CD14-positive monocyte (primary cell): Measurements from ENCODE around the gene MGAT4A. TPM values are rescaled to one million over a fixed set of nuclear protein-coding genes. Genes with fewer than 3 reads are reported as not detected.
"Not testable (repeated sequence)": the region's sequence is repeated elsewhere in the genome, so short reads cannot be mapped to it uniquely, and the experiment has no call there.

Source experiments
- DNase-seq, 3 donors: peaks; one replicate each; pipeline ENCODE4 v3.0.0-alpha.2; 2011 to 2022
- H2AFZ ChIP-seq: 2 replicates; pipeline ENCODE4 v1.6.0; 2012; ENCODE audit warnings: mild to moderate bottlenecking, low read depth, low read length, inconsistent platforms; ENCODE audit not compliant: insufficient read depth, poor library complexity, severe bottlenecking
- H3K27ac ChIP-seq, 2 donors: 1 replicate in 1 of 2; 2 replicates in 1 of 2; pipeline ENCODE4 v1.5.1; 2012 to 2013; ENCODE audit warnings: low read length in 2 of 2, control low read depth in 1 of 2, inconsistent platforms in 1 of 2, low read depth in 1 of 2, mild to moderate bottlenecking in 1 of 2
- H3K27me3 ChIP-seq, 2 donors: one replicate each; pipeline versions ENCODE4 v1.6.0 to v1.6.1; 2011 to 2013; ENCODE audit warnings: low read length in 2 of 2; ENCODE audit not compliant: control insufficient read depth in 2 of 2, insufficient read depth in 2 of 2
- H3K36me3 ChIP-seq, 2 donors: replicated peaks in 1 of 2; 1 replicate in 1 of 2; 2 replicates in 1 of 2; pipeline versions ENCODE4 v1.5.1 to v1.6.1; 2012 to 2013; ENCODE audit warnings: low read length in 2 of 2, control low read depth in 1 of 2, inconsistent platforms in 1 of 2, mild to moderate bottlenecking in 1 of 2; ENCODE audit not compliant: insufficient read depth in 2 of 2, control insufficient read depth in 1 of 2
- H3K4me1 ChIP-seq, 2 donors: 1 replicate in 1 of 2; 2 replicates in 1 of 2; pipeline versions ENCODE4 v1.5.1 to v1.6.1; 2012 to 2013; ENCODE audit warnings: low read length in 2 of 2, control low read depth in 1 of 2, inconsistent platforms in 1 of 2, mild to moderate bottlenecking in 1 of 2, moderate library complexity in 1 of 2; ENCODE audit not compliant: insufficient read depth in 2 of 2, control insufficient read depth in 1 of 2
- H3K4me2 ChIP-seq: replicated peaks from 2 replicates; pipeline ENCODE3; 2012; ENCODE audit warnings: low read length, moderate library complexity, mild to moderate bottlenecking; ENCODE audit not compliant: poor library complexity, severe bottlenecking; ENCODE audit errors: extremely low read depth
- H3K4me3 ChIP-seq, 3 experiments: fragments of 200-600 bp in 1 of 3; sonication (generic) in 1 of 3; replicated peaks in 1 of 3; 1 replicate in 2 of 3; 2 replicates in 1 of 3; pipeline ENCODE4 v1.5.1; 2011 to 2013; ENCODE audit warnings: low read length in 3 of 3, mild to moderate bottlenecking in 3 of 3, control low read depth in 2 of 3, low read depth in 2 of 3, inconsistent platforms in 1 of 3, moderate library complexity in 1 of 3
- H3K79me2 ChIP-seq: 2 replicates; pipeline ENCODE4 v1.6.0; 2012; ENCODE audit warnings: mild to moderate bottlenecking, control low read depth, inconsistent platforms, low read length, moderate library complexity; ENCODE audit not compliant: insufficient read depth
- H3K9ac ChIP-seq: 2 replicates; pipeline ENCODE4 v1.6.0; 2017; ENCODE audit warnings: low read length, mild to moderate bottlenecking; ENCODE audit not compliant: insufficient read depth, poor library complexity, severe bottlenecking
- H3K9me3 ChIP-seq, 2 donors: replicated peaks in 1 of 2; 1 replicate in 1 of 2; 2 replicates in 1 of 2; pipeline versions ENCODE4 v1.5.1 to v1.6.1; 2012 to 2013; ENCODE audit warnings: low read length in 2 of 2, control low read depth in 1 of 2; ENCODE audit not compliant: control insufficient read depth in 1 of 2, insufficient read depth in 1 of 2
- H4K20me1 ChIP-seq: 2 replicates; pipeline ENCODE4 v1.6.0; 2012; ENCODE audit warnings: mild to moderate bottlenecking, low read length, control low read depth, moderate library complexity; ENCODE audit not compliant: insufficient read depth
- H3K27ac Mint-ChIP-seq, 7 donors: one replicate each; pipeline ENCODE4 v1.8.0; 2020; ENCODE audit warnings: mild to moderate bottlenecking in 7 of 7, mixed read lengths in 7 of 7, moderate library complexity in 6 of 7, inconsistent platforms in 2 of 7
- H3K27me3 Mint-ChIP-seq, 3 donors: one replicate each; pipeline ENCODE4 v1.8.0; 2021 to 2022; ENCODE audit warnings: low read depth in 3 of 3, mild to moderate bottlenecking in 3 of 3, mixed read lengths in 3 of 3, moderate library complexity in 3 of 3, inconsistent platforms in 1 of 3
- H3K36me3 Mint-ChIP-seq, 2 donors: one replicate each; pipeline ENCODE4 v1.8.0; 2020; ENCODE audit warnings: mixed read lengths in 2 of 2, inconsistent platforms in 1 of 2, mild to moderate bottlenecking in 1 of 2
- H3K4me1 Mint-ChIP-seq: one replicate; pipeline ENCODE4 v1.8.0; 2020; ENCODE audit warnings: mild to moderate bottlenecking, mixed read lengths
- H3K4me3 Mint-ChIP-seq, 2 donors: one replicate each; pipeline ENCODE4 v1.8.0; 2020; ENCODE audit warnings: mild to moderate bottlenecking in 2 of 2, mixed read lengths in 2 of 2, moderate library complexity in 1 of 2
- H3K9me3 Mint-ChIP-seq, 7 donors: one replicate each; pipeline ENCODE4 v1.8.0; 2020 to 2022; ENCODE audit warnings: mixed read lengths in 7 of 7, mild to moderate bottlenecking in 6 of 7, moderate library complexity in 6 of 7, inconsistent platforms in 2 of 7
- CTCF ChIP-seq: fragments of 200-600 bp; IDR thresholded peaks from one replicate; pipeline ENCODE4 v1.8.0; 2022; ENCODE audit warnings: antibody characterized with exemption, mild to moderate bottlenecking
- WGBS: methylation state at CpG from one replicate; pipeline ENCODE4 v1.1.5; 2013; ENCODE audit warnings: missing lambda C conversion rate; ENCODE audit not compliant: insufficient coverage; 5-methylcytosine and 5-hydroxymethylcytosine counted together
- intact Hi-C, 2 donors: fragments of 100-400 bp; cut with micrococcal nuclease; formaldehyde crosslinking; loops; one replicate each; pipeline versions ENCODE4 v1.15.0 to v1.15.1; 2023
- polyA plus RNA-seq, 3 donors: library from polyadenylated mRNA; depleted of rRNA in 1 of 3; unstranded in 2 of 3; stranded (reverse) in 1 of 3; fragments of 300-500 nt in 2 of 3; fragments of >200 nt in 1 of 3; fragmentation: Illumina TruSeq in 2 of 3; gene quantifications; 1 replicate in 2 of 3; 2 replicates in 1 of 3; pipeline ENCODE4 v1.2.3, GENCODE V29; 2012 to 2021

The MGAT4A gene
- polyA plus RNA-seq, 3 donors: 24.3 to 35.9 (median 35.1) TPM

DNA sequence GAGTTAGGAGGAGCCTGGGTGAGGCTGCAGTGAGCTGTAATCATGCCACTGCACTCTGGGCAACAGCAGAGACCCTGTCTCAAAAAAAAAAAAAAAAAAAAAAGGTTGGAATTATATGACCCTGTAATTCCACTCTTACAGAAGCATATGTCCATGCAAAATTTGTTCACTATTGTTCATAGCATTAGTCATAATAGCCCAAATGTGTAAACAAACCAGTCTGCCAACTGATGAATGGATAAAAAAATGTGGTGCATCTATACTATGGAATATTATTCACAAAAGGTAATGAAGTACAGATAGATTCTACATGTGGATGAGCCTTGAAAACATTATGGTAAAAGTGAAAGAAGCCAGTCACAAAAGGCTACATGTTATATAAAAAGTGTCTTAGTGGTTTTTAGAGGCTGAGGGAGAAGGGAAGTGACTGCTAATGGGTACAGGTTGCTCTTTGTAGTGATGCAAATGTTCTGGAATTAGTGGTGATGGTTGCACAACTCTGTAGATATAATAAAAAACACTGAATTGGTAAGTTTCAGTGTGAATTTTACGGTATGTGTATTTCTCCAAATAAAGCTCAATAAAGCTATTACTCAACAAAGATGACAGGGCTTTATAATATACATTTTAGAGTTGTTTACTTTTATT is 132.0 kb downstream of the MGAT4A start:
- Histone ChIP-seq H4K20me1 (peaks cover 32% of the 10 kb centered on the region), H3K9ac (no peak overlapping the region), H3K27me3 (no peaks in the 10 kb centered on the region), H3K4me2 (no peak overlapping the region), H3K27ac (no peak overlapping the region), H3K36me3 (peaks cover 45 to 78% of the 10 kb centered on the region in 2 donors), H2AFZ (no peak overlapping the region), H3K4me3 (no peak overlapping the region), H3K79me2 (peaks cover 5% of the 10 kb centered on the region), H3K4me1 (no peaks in the 10 kb centered on the region), H3K9me3 (peaks cover 0 to 2% of the 10 kb centered on the region in 2 donors)
- no peak overlapping the region for H3K4me3 Mint-ChIP-seq
- H3K27me3 Mint-ChIP-seq: no peaks in the 10 kb centered on the region
- no peak for DNase-seq
- no peak for TF ChIP-seq CTCF
- H3K36me3 Mint-ChIP-seq: peaks cover 58 to 81% of the 10 kb centered on the region in 2 donors
- intact Hi-C loops: no loop called here
- no peaks in the 10 kb centered on the region for H3K4me1 Mint-ChIP-seq
- WGBS: no CpG with 5 or more reads among the region's 1 CpG
- H3K9me3 Mint-ChIP-seq: peaks cover 0 to 4% (median 2%) of the 10 kb centered on the region in 7 donors
- H3K27ac Mint-ChIP-seq: peak overlapping the region in 1 of 7 donors; percentile 60

DNA sequence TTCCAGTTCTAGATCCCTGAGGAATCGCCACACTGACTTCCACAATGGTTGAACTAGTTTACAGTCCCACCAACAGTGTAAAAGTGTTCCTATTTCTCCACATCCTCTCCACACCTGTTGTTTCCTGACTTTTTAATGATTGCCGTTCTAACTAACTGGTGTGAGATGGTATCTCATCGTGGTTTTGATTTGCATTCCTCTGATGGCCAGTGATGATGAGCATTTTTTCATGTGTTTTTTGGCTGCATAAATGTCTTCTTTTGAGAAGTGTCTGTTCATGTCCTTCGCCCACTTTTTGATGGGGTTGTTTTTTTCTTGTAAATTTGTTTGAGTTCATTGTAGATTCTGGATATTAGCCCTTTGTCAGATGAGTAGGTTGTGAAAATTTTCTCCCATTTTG is 136.3 kb downstream of the MGAT4A start:
- H3K4me3 Mint-ChIP-seq, H3K9me3 ChIP-seq, H3K4me1 Mint-ChIP-seq, H2AFZ ChIP-seq, DNase-seq, H3K27me3 Mint-ChIP-seq, H3K27ac Mint-ChIP-seq, H3K27me3 ChIP-seq, H3K4me3 ChIP-seq, H3K4me1 ChIP-seq, H3K27ac ChIP-seq, H3K9ac ChIP-seq, H3K79me2 ChIP-seq, intact Hi-C loops, H3K4me2 ChIP-seq: not testable (repeated sequence)
- peaks cover 0 to 10% (median 4%) of the 10 kb centered on the region in 7 donors for H3K9me3 Mint-ChIP-seq
- H3K36me3 Mint-ChIP-seq: peaks cover 57 to 80% of the 10 kb centered on the region in 2 donors
- H4K20me1 ChIP-seq: peaks cover 16% of the 10 kb centered on the region
- no CpG with 5 or more reads among the region's 4 CpGs for WGBS
- peaks cover 44 to 80% of the 10 kb centered on the region in 2 donors for H3K36me3 ChIP-seq
